HepG2 (cell line): ENCODE results near the gene RBFOX1. TPM values are rescaled to one million over a fixed set of nuclear protein-coding genes. Genes with fewer than 3 reads are reported as not detected.

Experiments
- ATAC-seq: fragments of 200-7000 bp; cut with Tn5 transposase; 3 replicates; pipeline ENCODE4 v1.9.1; 2020; ENCODE audit warnings: mild to moderate bottlenecking, moderate library complexity
- BruUV-seq: library from RNA; stranded (reverse); fragments of 400-500 nt; replicated peaks from 2 replicates; lab custom pipeline; 2021; lab: Mats Ljungman, UMichigan
- CTCF ChIA-PET: fragments of 300-600 bp; formaldehyde crosslinking; extraction: SDS; loops from one replicate; lab custom pipeline; 2021; ENCODE audit warnings: low total read pairs, inconsistent platforms, low intra/inter-chr PET ratio; lab: Yijun Ruan, JAX
- POLR2A ChIA-PET: fragments of 350-600 bp; sonication (Branson Sonifier 250); formaldehyde crosslinking; loops from one replicate; lab custom pipeline; 2020; ENCODE audit warnings: antibody characterized with exemption, inconsistent platforms; lab: Yijun Ruan, JAX
- DNase-seq: peaks from one replicate; pipeline ENCODE4 v3.0.0-alpha.2; 2015; ENCODE audit warnings: low spot score
- FAIRE-seq: peaks from 3 replicates; lab custom pipeline; 2011; peaks lifted over from hg19 to GRCh38; lab: Jason Lieb, UNC
- H2AFZ ChIP-seq: one replicate; pipeline ENCODE4 v1.6.1; 2011; ENCODE audit warnings: low read length, inconsistent platforms
- H3K27ac ChIP-seq: fragments of 300-600 bp; 3 replicates; pipeline ENCODE4 v1.8.0; 2011; ENCODE audit warnings: mixed run types, mild to moderate bottlenecking, mixed read lengths, low read length, inconsistent platforms; ENCODE audit not compliant: insufficient read depth; ENCODE audit errors: extremely low read length
- H3K27me3 ChIP-seq, 2 experiments: fragments of 200-600 bp in 1 of 2; 2 replicates in 1 of 2; 3 replicates in 1 of 2; pipeline versions ENCODE4 v1.6.0 to v1.8.0; 2011; ENCODE audit warnings: low read length in 2 of 2, mild to moderate bottlenecking in 2 of 2, moderate library complexity in 2 of 2, inconsistent platforms in 1 of 2; ENCODE audit not compliant: insufficient read depth in 2 of 2, control insufficient read depth in 1 of 2
- H3K36me3 ChIP-seq, 2 experiments: fragments of 200-600 bp in 1 of 2; replicated peaks in 1 of 2; 2 replicates in 1 of 2; 3 replicates in 1 of 2; pipeline versions ENCODE4 v1.5.1 to v1.8.0; 2011; ENCODE audit warnings: low read length in 2 of 2, inconsistent platforms in 1 of 2; ENCODE audit not compliant: insufficient read depth in 2 of 2, control insufficient read depth in 1 of 2
- H3K4me1 ChIP-seq: 2 replicates; pipeline ENCODE4 v1.5.1; 2012; ENCODE audit warnings: low read length, inconsistent platforms; ENCODE audit not compliant: insufficient read depth
- H3K4me2 ChIP-seq: 2 replicates; pipeline ENCODE4 v1.6.0; 2011; ENCODE audit warnings: low read depth, low read length, inconsistent platforms
- H3K4me3 ChIP-seq, 3 experiments: fragments of 200-600 bp in 1 of 3; sonication (generic), shearing (Covaris generic) in 1 of 3; replicated peaks in 1 of 3; 2 replicates each; pipeline ENCODE4 v1.5.1; 2011 to 2016; ENCODE audit warnings: low read length in 3 of 3, inconsistent platforms in 2 of 3, low read depth in 2 of 3, mild to moderate bottlenecking in 2 of 3, control low read depth in 1 of 3, mixed read lengths in 1 of 3; ENCODE audit not compliant: insufficient read depth in 1 of 3
- H3K79me2 ChIP-seq: one replicate; pipeline ENCODE4 v1.6.1; 2011; ENCODE audit warnings: low read length, inconsistent platforms; ENCODE audit not compliant: insufficient read depth
- H3K9ac ChIP-seq: 2 replicates; pipeline ENCODE4 v1.6.0; 2011; ENCODE audit warnings: mild to moderate bottlenecking, low read depth, low read length, inconsistent platforms; ENCODE audit not compliant: insufficient read depth
- H3K9me3 ChIP-seq: 2 replicates; pipeline ENCODE4 v1.5.1; 2012; ENCODE audit warnings: mild to moderate bottlenecking, low read length
- H4K20me1 ChIP-seq: 2 replicates; pipeline ENCODE4 v1.6.0; 2011; ENCODE audit warnings: inconsistent platforms, mild to moderate bottlenecking, low read length, moderate library complexity; ENCODE audit not compliant: insufficient read depth
- AGO2 ChIP-seq: fragments of 200-400 bp; formaldehyde crosslinking; optimal IDR thresholded peaks from 2 replicates; pipeline ENCODE3; 2017; ENCODE audit warnings: mild to moderate bottlenecking, low read depth, low read length, moderate library complexity
- CBX1 ChIP-seq: IDR thresholded peaks from one replicate; pipeline ENCODE4 v1.6.1; 2016; ENCODE audit warnings: antibody characterized with exemption, low read depth
- CREB1 ChIP-seq, 2 experiments: fragments of 450-650 bp in 1 of 2; IDR thresholded peaks; 2 replicates each; pipeline ENCODE4 v1.6.1; 2016 to 2017; ENCODE audit warnings: control low read depth in 1 of 2, mild to moderate bottlenecking in 1 of 2, missing compliant biosample characterization in 1 of 2, missing genetic modification characterization in 1 of 2
- DNMT1 ChIP-seq: sonication (generic); formaldehyde crosslinking; IDR thresholded peaks from 2 replicates; pipeline ENCODE4 v1.5.1; 2020; ENCODE audit warnings: mild to moderate bottlenecking, missing genetic modification reagents
- HMGXB4 ChIP-seq, 2 experiments: sonication (generic) in 1 of 2; formaldehyde crosslinking in 1 of 2; IDR thresholded peaks; 2 replicates each; pipeline versions ENCODE4 v1.4.0 to v1.6.1; 2018 to 2020; ENCODE audit warnings: missing genetic modification reagents in 2 of 2, borderline replicate concordance in 1 of 2, low read depth in 1 of 2, mild to moderate bottlenecking in 1 of 2, missing biosample characterization in 1 of 2
- HNF4G ChIP-seq, 2 experiments: sonication (generic) in 1 of 2; formaldehyde crosslinking in 1 of 2; IDR thresholded peaks; 2 replicates each; pipeline versions ENCODE4 v1.4.0 to v1.6.1; 2011 to 2020; ENCODE audit warnings: borderline replicate concordance in 2 of 2, low read depth in 2 of 2, mild to moderate bottlenecking in 2 of 2, low read length in 1 of 2, missing genetic modification reagents in 1 of 2, moderate library complexity in 1 of 2
- HOXA3 ChIP-seq: sonication (generic); formaldehyde crosslinking; IDR thresholded peaks from 2 replicates; pipeline ENCODE4 v1.5.0; 2020; ENCODE audit warnings: missing genetic modification reagents
- KLF9 ChIP-seq: IDR thresholded peaks from 2 replicates; pipeline ENCODE4 v1.6.1; 2016; ENCODE audit warnings: low read depth
- MAFF ChIP-seq: IDR thresholded peaks from 2 replicates; pipeline ENCODE4 v1.6.1; 2011; ENCODE audit warnings: low read depth, low read length, improper control_type of control experiment
- MAFK ChIP-seq, 2 experiments: IDR thresholded peaks in 1 of 2; conservative IDR thresholded peaks in 1 of 2; 2 replicates each; pipeline ENCODE4 v1.6.1; 2011; ENCODE audit warnings: improper control_type of control experiment in 2 of 2, low read length in 2 of 2
- MXD4 ChIP-seq: IDR thresholded peaks from 2 replicates; pipeline ENCODE4 v1.6.1; 2016; ENCODE audit warnings: mild to moderate bottlenecking, missing biosample characterization, missing genetic modification reagents
- NR1H2 ChIP-seq: sonication (generic); formaldehyde crosslinking; IDR thresholded peaks from 2 replicates; pipeline ENCODE4 v1.8.1; 2022; ENCODE audit warnings: low read depth, missing genetic modification reagents, borderline replicate concordance
- RFX1 ChIP-seq: fragments of 450-650 bp; IDR thresholded peaks from 2 replicates; pipeline ENCODE4 v1.6.1; 2017
- ZGPAT ChIP-seq: IDR thresholded peaks from 2 replicates; pipeline ENCODE4 v1.6.1; 2016; ENCODE audit warnings: mild to moderate bottlenecking
- ZNF12 ChIP-seq: sonication (generic); formaldehyde crosslinking; IDR thresholded peaks from 2 replicates; pipeline ENCODE4 v1.5.0; 2020; ENCODE audit warnings: missing genetic modification reagents
- ZNF253 ChIP-seq: sonication (generic); formaldehyde crosslinking; IDR thresholded peaks from 2 replicates; pipeline ENCODE4 v1.8.0; 2022; ENCODE audit warnings: mild to moderate bottlenecking, missing genetic modification reagents, borderline replicate concordance
- ZNF326 ChIP-seq: sonication (generic); formaldehyde crosslinking; IDR thresholded peaks from 2 replicates; pipeline ENCODE4 v1.4.0; 2020; ENCODE audit warnings: missing genetic modification reagents, borderline replicate concordance
- ZNF333 ChIP-seq: sonication (generic); formaldehyde crosslinking; IDR thresholded peaks from 2 replicates; pipeline ENCODE4 v1.4.0; 2020; ENCODE audit warnings: mild to moderate bottlenecking, missing genetic modification reagents, borderline replicate concordance
- ZNF713 ChIP-seq: sonication (generic); formaldehyde crosslinking; IDR thresholded peaks from 2 replicates; pipeline ENCODE4 v1.4.0; 2020; ENCODE audit warnings: mild to moderate bottlenecking, missing genetic modification reagents
- ZNF792 ChIP-seq: IDR thresholded peaks from 2 replicates; pipeline ENCODE4 v1.6.1; 2016
- WGBS: methylation state at CpG from one replicate; pipeline ENCODE4 v1.1.6; 2017; ENCODE audit warnings: low lambda C conversion rate; 5-methylcytosine and 5-hydroxymethylcytosine counted together
- in situ Hi-C: cut with HindIII; loops from 2 replicates; pipeline ENCODE4 v1.10.0; 2017; ENCODE audit warnings: low pct_unique_long_range_greater_than_20kb; ENCODE audit not compliant: extremely low pct_ligation_motif_present
- intact Hi-C: fragments of 100-400 bp; cut with micrococcal nuclease; formaldehyde crosslinking; loops from one replicate; pipeline ENCODE4 v1.10.0; 2022; ENCODE audit not compliant: unreplicated experiment
- polyA plus RNA-seq, 8 experiments: library from polyadenylated mRNA; depleted of rRNA in 3 of 8; stranded (reverse) in 7 of 8; unstranded in 1 of 8; fragments of >200 nt; fragmentation: Illumina TruSeq in 4 of 8; extraction: Trizol in 4 of 8; gene quantifications; 2 replicates each; pipeline versions ENCODE4 v1.2.1 to v1.2.3, GENCODE V29; 2011 to 2016; ENCODE audit warnings: low read depth in 4 of 8, missing spikeins in 1 of 8, mixed read lengths in 1 of 8; ENCODE audit not compliant: insufficient read depth in 1 of 8
- total RNA-seq, 5 experiments: library from RNA; depleted of rRNA; stranded (reverse); fragments of >200 nt; fragmentation: Illumina TruSeq; extraction: Trizol; gene quantifications; 2 replicates each; pipeline ENCODE4 v1.2.3, GENCODE V29; 2016; ENCODE audit warnings: low read depth in 1 of 5
- TF ChIP-seq, protein P1 (sequence below): sonication (generic); formaldehyde crosslinking; IDR thresholded peaks from 2 replicates; pipeline ENCODE4 v1.8.1; 2022; ENCODE audit warnings: mild to moderate bottlenecking, missing genetic modification reagents

The RBFOX1 gene
- total and polyA plus RNA-seq, 2 of the 13 experiments (the other 11 are each of a cell fraction or from before 2014, with no cell fraction given) = not detected

GRCh38 chr16:7325834-7326233 lies 6.8 kb upstream of the RBFOX1 start:
- in situ Hi-C loops = no loop called here
- no peaks in the 10 kb centered on the region for H3K79me2 ChIP-seq
- H3K36me3 ChIP-seq = no peaks in the 10 kb centered on the region
- intact Hi-C loops = no loop called here
- POLR2A ChIA-PET = no interaction called here
- H3K4me3 ChIP-seq = no peak overlapping the region
- no peak for FAIRE-seq
- no peak overlapping the region for H2AFZ ChIP-seq
- no peaks in the 10 kb centered on the region for H3K4me1 ChIP-seq
- 56% methylated on average over 3 of the region's 3 CpGs for WGBS
- no peak overlapping the region for H3K9ac ChIP-seq
- no peak for DNase-seq
- no peak for ATAC-seq
- no peaks in the 10 kb centered on the region for H4K20me1 ChIP-seq
- peaks cover 0 to 10% of the 10 kb centered on the region in 2 experiments; a peak in 2 of 5 replicates for H3K27me3 ChIP-seq
- no peaks in the 10 kb centered on the region for H3K9me3 ChIP-seq
- BruUV-seq = no TSS peak
- H3K4me2 ChIP-seq = no peak overlapping the region
- H3K27ac ChIP-seq = no peak overlapping the region
- CTCF ChIA-PET = no interaction called here
- no peak for TF ChIP-seq HMGXB4 (CRISPR knock-in tag; IDR thresholded peaks at IDR 0.05; ENCODE audit: borderline replicate concordance in 1 of 2, low read depth in 1 of 2)
- no peak for TF ChIP-seq DNMT1 (CRISPR knock-in tag)
- no peak for TF ChIP-seq ZNF792 (CRISPR knock-in tag)
- no peak for TF ChIP-seq ZNF253 (CRISPR knock-in tag)
- no peak for TF ChIP-seq ZGPAT (CRISPR knock-in tag)
- TF ChIP-seq CBX1 = no peak
- no peak for TF ChIP-seq HNF4G (IDR thresholded peaks at IDR 0.05; ENCODE audit: borderline replicate concordance, low read depth, low read length)
- TF ChIP-seq HNF4G (CRISPR knock-in tag; IDR thresholded peaks at IDR 0.05; ENCODE audit: borderline replicate concordance, low read depth) = no peak
- no peak for TF ChIP-seq ZNF333 (CRISPR knock-in tag)
- TF ChIP-seq CREB1 (IDR thresholded peaks at IDR 0.05) = peak; percentile 16; the same call in 1 of the 2 replicates
- no peak for TF ChIP-seq CREB1 (CRISPR knock-in tag; IDR thresholded peaks at IDR 0.05)
- no peak for TF ChIP-seq RFX1
- TF ChIP-seq AGO2 = no peak
- peak; percentile 99 for TF ChIP-seq MAFF
- no peak for TF ChIP-seq KLF9
- TF ChIP-seq NR1H2 (CRISPR knock-in tag) = no peak
- TF ChIP-seq HOXA3 (CRISPR knock-in tag) = no peak
- no peak for TF ChIP-seq MXD4 (CRISPR knock-in tag)
- TF ChIP-seq ZNF326 (CRISPR knock-in tag) = no peak
- no peak for TF ChIP-seq ZNF713 (CRISPR knock-in tag)
- TF ChIP-seq MAFK (conservative IDR thresholded peaks at IDR 0.05 in 1 of 2, IDR thresholded peaks at IDR 0.05 in 1 of 2; ENCODE audit: low read length in 2 of 2) = peak; percentile 99
- TF ChIP-seq, protein P1, sequence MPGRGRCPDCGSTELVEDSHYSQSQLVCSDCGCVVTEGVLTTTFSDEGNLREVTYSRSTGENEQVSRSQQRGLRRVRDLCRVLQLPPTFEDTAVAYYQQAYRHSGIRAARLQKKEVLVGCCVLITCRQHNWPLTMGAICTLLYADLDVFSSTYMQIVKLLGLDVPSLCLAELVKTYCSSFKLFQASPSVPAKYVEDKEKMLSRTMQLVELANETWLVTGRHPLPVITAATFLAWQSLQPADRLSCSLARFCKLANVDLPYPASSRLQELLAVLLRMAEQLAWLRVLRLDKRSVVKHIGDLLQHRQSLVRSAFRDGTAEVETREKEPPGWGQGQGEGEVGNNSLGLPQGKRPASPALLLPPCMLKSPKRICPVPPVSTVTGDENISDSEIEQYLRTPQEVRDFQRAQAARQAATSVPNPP (CRISPR knock-in tag) = no peak
- TF ChIP-seq ZNF12 = no peak
